ENCODE results near the gene UNC5CL.

GRCh38 chr6:41056768-41057490 is 17.9 kb upstream of the UNC5CL start:
- no peak for TF ChIP-seq CTCF (conservative IDR thresholded peaks at IDR 0.05; ENCODE audit: low read length)
- TF ChIP-seq EZH2phosphoT487 (IDR thresholded peaks at IDR 0.05; ENCODE audit: borderline replicate concordance, low read depth, low read length): no peak

Data from OCI-LY7 (cell line).